Astrocyte of the cerebellum (primary cell): Measurements from ENCODE around the gene PRDM10.

ENCODE experiments used
- DNase-seq: peaks from one replicate; pipeline ENCODE4 v3.0.0-alpha.2; 2011; ENCODE audit warnings: low read depth
- H3K4me3 ChIP-seq: 2 replicates; pipeline ENCODE4 v1.5.1; 2011; ENCODE audit warnings: mild to moderate bottlenecking, low read depth, low read length, moderate library complexity
- in situ Hi-C: cut with HindIII; loops from 2 replicates; pipeline ENCODE4 v1.10.0; 2017; ENCODE audit warnings: low sequenced_read_pairs
- TF ChIP-seq, protein P1 (sequence below): IDR thresholded peaks from 2 replicates; pipeline ENCODE4 v1.5.1; 2012; ENCODE audit warnings: low read length, low read depth, moderate library complexity, mild to moderate bottlenecking; ENCODE audit errors: missing control alignments

Gene PRDM10

DNA sequence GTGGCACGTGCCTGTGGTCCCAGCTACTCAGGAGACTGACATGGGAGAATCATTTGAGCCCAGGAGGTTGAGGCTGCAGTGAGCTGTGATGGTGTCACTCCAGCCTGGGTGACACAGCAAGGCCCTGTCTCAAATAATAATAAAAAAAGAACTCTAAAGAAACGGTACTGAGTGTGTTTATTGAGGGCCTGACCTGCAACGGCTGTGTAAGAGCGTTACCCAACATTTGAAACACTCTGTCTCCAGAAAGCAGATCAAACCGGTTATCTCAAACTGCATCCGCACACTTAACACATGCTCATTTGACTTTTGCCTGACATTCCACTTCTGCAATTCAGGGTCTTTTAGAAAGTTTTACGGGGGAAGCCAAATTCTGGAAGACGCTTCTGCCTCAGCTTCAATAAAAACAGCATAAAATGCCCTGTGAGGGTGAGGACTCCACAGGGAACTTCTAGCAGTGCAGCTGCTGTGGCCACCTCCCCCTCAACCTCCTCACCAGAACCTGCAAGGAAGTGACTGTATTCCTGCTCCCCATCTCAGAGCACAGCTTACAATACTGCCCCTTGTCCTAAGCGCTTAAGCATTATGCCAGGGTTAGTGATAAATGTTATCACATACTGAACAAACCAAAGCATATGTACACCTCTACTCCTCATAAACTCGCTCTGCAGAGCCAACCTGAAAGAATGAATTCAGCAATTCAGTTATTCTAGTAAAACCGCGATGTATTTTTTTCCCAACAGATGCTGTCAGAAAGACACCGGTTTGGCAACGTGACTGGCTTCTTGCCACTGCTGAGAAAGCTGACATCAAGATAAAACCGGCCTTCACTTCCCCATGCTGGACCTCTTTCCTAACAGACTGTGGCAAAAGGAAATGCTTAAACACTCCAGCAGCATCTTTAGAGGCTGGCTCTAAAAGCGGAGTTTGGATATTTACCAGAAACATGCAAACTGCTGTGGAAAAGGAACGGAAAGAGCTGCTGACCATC is 52.2 kb downstream of the PRDM10 start:
- TF ChIP-seq, protein P1, sequence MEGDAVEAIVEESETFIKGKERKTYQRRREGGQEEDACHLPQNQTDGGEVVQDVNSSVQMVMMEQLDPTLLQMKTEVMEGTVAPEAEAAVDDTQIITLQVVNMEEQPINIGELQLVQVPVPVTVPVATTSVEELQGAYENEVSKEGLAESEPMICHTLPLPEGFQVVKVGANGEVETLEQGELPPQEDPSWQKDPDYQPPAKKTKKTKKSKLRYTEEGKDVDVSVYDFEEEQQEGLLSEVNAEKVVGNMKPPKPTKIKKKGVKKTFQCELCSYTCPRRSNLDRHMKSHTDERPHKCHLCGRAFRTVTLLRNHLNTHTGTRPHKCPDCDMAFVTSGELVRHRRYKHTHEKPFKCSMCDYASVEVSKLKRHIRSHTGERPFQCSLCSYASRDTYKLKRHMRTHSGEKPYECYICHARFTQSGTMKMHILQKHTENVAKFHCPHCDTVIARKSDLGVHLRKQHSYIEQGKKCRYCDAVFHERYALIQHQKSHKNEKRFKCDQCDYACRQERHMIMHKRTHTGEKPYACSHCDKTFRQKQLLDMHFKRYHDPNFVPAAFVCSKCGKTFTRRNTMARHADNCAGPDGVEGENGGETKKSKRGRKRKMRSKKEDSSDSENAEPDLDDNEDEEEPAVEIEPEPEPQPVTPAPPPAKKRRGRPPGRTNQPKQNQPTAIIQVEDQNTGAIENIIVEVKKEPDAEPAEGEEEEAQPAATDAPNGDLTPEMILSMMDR, result no peak
- peak; percentile 27 for DNase-seq
- in situ Hi-C loops, result no loop called here
- no peak overlapping the region for H3K4me3 ChIP-seq

DNA sequence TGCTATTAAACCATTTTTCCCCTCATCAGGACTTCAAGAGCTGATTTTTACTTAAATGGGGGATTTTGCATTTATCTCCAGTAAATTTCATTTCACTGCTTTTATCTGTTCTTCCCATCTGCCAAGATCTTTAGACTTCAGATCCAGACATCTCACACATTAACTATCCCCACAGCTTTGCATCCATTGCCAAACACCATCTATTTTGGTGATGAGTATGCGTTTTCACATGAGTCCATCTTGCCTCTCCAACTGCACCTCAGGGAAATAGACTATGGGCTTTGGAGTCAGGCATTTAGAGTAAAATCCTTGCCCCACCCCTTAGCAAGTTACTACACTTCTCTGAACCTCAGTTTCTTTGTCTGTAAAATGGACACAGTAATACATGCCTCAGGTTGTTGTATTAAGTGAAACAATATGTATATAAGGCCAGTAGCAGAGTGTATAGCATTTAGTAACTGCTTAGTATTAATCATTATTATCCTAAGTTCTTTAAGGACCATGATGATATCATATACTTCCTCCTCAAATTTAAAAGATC is 53.6 kb downstream of the PRDM10 start:
- in situ Hi-C loops, result no loop called here
- TF ChIP-seq, protein P1, result no peak
- no peak overlapping the region for H3K4me3 ChIP-seq
- no peak for DNase-seq

DNA sequence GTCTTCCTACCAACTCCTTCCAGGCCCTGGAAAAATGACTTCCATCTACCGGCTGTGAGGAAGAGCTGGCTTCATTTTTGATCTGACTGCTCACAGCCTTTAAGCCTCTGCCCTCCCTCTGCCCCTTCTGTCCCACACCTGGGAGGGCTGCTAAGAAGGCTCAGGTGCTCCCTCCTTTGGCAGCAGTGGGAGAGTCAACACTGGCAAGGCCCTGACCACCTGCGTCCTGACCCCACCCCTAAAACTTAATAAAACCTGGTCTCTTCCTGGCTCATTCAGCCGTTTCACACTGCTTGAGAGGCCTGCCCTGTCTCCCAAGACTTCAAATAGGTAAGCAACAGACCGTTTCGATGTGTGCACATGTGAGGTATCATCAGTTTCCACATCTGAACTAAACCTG is 55.2 kb downstream of the PRDM10 start:
- TF ChIP-seq, protein P1, result no peak

DNA sequence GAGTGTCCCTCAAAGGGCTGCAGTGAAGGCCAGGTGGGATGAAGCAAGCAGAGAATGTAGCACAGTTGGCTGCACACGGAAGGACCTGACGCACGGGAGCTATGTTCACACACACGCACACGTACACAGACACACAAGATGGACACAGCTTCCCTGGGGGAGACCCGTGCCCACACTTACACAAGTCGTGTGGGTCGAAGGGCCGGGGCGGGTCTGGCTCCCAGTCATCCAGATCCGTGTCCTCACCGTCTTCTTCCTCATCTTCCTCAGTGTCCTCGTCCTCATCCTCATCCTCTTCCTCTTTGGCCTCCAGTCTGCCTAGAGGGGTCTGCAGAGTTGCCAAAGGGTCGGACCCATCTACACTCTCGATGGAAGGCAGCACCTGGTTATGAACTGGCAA is 55.7 kb downstream of the PRDM10 start:
- in situ Hi-C loops, result no loop called here
- no peak overlapping the region for H3K4me3 ChIP-seq
- DNase-seq, result no peak
- TF ChIP-seq, protein P1, result no peak

More for the DNA sequence above, 55.2 kb downstream of the PRDM10 start:
- no peak overlapping the region for H3K4me3 ChIP-seq
- in situ Hi-C loops, result no loop called here
- no peak for DNase-seq

DNA sequence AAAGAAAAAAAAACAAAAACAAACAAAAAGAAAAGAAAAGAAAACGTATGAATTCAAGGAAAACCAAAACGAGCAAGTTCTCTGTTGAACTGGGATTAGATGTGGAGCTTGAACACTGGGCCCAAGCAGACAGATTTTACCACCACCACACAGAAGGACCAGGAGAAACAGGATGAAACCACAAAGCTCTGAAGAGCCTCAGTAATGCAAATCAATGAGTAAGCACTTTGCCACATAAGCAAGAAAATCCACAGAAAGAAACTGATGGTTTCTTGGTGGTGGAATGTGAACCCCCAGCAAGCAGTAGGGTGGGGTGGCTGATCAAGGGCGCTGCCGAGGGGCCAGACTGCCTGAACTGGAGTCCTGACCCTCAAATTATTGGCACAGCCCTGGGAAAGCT is 56.4 kb downstream of the PRDM10 start:
- no peak overlapping the region for H3K4me3 ChIP-seq
- peak; percentile 23 for DNase-seq
- in situ Hi-C loops, result no loop called here
- TF ChIP-seq, protein P1, result no peak

DNA sequence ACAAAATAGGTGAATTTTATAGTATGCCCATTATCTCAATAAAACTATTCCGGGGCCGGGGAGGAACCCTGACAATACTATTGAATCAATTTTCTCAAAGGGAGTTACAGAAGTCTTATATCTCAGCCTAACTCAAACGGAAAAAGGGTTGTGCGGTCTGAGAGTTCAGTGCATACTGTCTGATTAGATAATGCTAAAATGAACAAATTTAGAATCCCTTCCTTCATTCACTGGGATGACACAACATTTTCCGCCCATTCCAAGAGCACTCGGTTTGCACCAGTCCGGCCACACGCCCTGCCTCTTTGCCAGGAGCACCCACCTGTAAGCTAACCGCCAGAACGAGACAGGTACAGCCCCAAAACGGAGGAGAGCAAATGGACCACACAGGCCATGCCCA is 57.3 kb downstream of the PRDM10 start:
- DNase-seq, result no peak
- in situ Hi-C loops, result no loop called here
- TF ChIP-seq, protein P1, result no peak
- no peak overlapping the region for H3K4me3 ChIP-seq
